Skeletal muscle tissue (tissue), 4 donors: Measurements from ENCODE around the gene GNRHR. TPM values are rescaled to one million over a fixed set of nuclear protein-coding genes. Genes with fewer than 3 reads are reported as not detected.
"Not testable (repeated sequence)": the region's sequence is repeated elsewhere in the genome, so short reads cannot be mapped to it uniquely, and the experiment has no call there.

ENCODE experiments used
- H3K27ac ChIP-seq: one replicate; pipeline ENCODE4 v1.7.0; 2013; ENCODE audit warnings: mild to moderate bottlenecking, low read depth, low read length, inconsistent platforms
- H3K27me3 ChIP-seq, 3 donors: one replicate each; pipeline ENCODE4 v1.7.0; 2013; ENCODE audit warnings: low read length in 3 of 3; ENCODE audit not compliant: control insufficient read depth in 3 of 3, insufficient read depth in 3 of 3
- H3K36me3 ChIP-seq, 3 donors: one replicate each; pipeline ENCODE4 v1.7.0; 2013; ENCODE audit warnings: low read length in 3 of 3; ENCODE audit not compliant: control insufficient read depth in 3 of 3, insufficient read depth in 3 of 3
- H3K4me1 ChIP-seq, 3 donors: one replicate each; pipeline ENCODE4 v1.7.0; 2013; ENCODE audit warnings: low read length in 3 of 3, mild to moderate bottlenecking in 3 of 3; ENCODE audit not compliant: control insufficient read depth in 3 of 3, insufficient read depth in 3 of 3
- H3K4me3 ChIP-seq, 3 donors: one replicate each; pipeline ENCODE4 v1.7.0; 2013; ENCODE audit warnings: low read length in 3 of 3
- H3K9ac ChIP-seq, 3 donors: one replicate each; pipeline ENCODE4 v1.7.0; 2013; ENCODE audit warnings: low read length in 3 of 3, mild to moderate bottlenecking in 3 of 3, moderate library complexity in 2 of 3, low read depth in 1 of 3
- H3K9me3 ChIP-seq, 3 donors: one replicate each; pipeline ENCODE4 v1.7.0; 2013; ENCODE audit warnings: low read length in 3 of 3; ENCODE audit not compliant: control insufficient read depth in 3 of 3
- total RNA-seq: library from RNA; depleted of rRNA; stranded (reverse); fragments of >200 nt; gene quantifications from one replicate; pipeline ENCODE4 v1.2.3, GENCODE V29; 2014
- donor health status: Osteomylitis.

GNRHR gene
- total RNA-seq, 1 donor from 2014 or later, result not detected

DNA sequence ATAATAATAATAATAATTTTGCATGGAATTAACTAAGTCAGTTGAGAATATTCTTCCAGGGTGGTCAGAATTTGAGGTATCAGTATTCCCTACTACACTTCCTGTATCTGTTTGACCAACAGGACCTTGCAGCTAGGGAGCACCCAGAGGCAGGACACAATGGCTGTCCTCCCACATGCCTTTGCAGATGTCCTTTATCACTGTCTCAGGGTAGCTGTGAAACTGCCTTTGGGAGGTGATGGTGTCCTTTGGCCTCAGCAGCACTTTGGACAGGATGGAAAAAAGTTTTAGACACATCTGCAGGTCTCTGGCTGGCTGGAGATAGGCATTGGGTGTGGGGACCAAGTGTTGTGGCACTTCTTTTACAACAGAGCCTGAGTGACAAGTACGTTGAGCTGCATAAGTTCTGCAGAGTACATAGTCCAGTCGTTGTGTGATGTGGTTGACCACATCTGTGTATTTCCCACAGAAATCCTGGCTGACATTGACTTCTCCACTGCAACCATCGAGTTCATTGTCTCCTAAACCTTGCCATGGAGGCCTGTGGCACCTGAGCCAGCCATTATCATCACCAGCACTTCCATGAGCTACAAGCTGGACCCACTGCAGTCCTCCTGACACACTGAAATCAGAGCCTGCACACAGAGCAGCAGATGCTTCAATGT, 34.1 kb downstream of the GNRHR start:
- Histone ChIP-seq H3K9me3 (no peaks in the 10 kb centered on the region), H3K4me3 (no peak overlapping the region), H3K27me3 (no peaks in the 10 kb centered on the region), H3K9ac (no peak overlapping the region), H3K27ac (no peak overlapping the region), H3K4me1 (no peaks in the 10 kb centered on the region), H3K36me3 (peaks cover 0 to 11% (median 5%) of the 10 kb centered on the region in 3 donors)

DNA sequence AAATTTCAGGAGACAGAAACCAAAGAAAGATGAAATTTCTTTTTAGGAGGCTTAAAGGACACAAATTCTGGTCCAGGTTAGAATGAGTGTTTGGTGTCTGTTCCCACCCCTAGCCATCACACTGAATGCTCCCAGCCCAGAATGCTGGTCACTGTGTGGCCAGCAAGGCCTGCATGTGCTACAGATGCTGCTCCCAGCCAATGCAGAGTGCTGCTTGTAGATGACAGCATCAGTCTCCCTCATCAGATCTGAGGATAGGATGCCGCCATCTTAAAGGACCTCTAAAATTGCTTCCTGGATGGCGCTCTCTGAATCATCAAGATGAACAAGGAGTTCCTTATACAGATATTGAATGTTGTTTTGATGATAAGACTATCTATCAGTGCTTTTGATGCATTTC, 35.3 kb downstream of the GNRHR start:
- Histone ChIP-seq H3K27ac (no peak overlapping the region), H3K4me3 (no peak overlapping the region), H3K9me3 (no peaks in the 10 kb centered on the region), H3K27me3 (no peaks in the 10 kb centered on the region), H3K36me3 (peaks cover 0 to 11% (median 5%) of the 10 kb centered on the region in 3 donors), H3K4me1 (no peaks in the 10 kb centered on the region), H3K9ac (no peak overlapping the region)

DNA sequence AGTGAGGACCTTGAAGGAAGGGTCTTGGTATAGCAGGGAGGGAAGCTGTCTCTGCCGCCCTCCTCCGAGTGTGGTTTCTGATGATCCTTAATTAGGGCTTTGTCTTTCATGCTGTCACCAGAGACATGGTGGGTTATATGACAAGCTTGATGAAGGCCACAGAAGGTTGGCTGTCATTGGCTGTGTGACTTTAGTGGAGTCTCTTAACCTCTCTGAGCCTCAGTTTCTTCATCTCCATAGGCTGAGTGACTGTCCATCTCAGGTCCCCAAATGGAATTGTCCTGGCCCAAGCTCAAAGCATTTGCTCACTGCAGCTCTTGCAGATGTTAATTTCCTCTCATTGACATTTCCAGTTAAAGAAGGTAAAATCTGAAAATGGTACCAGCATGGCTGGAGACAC, 36.6 kb downstream of the GNRHR start:
- H3K27ac ChIP-seq, result no peak overlapping the region
- no peaks in the 10 kb centered on the region for H3K27me3 ChIP-seq
- H3K36me3 ChIP-seq, result peaks cover 0 to 11% (median 5%) of the 10 kb centered on the region in 3 donors
- H3K9me3 ChIP-seq, result no peaks in the 10 kb centered on the region
- no peak overlapping the region for H3K9ac ChIP-seq
- no peaks in the 10 kb centered on the region for H3K4me1 ChIP-seq
- H3K4me3 ChIP-seq, result no peak overlapping the region

DNA sequence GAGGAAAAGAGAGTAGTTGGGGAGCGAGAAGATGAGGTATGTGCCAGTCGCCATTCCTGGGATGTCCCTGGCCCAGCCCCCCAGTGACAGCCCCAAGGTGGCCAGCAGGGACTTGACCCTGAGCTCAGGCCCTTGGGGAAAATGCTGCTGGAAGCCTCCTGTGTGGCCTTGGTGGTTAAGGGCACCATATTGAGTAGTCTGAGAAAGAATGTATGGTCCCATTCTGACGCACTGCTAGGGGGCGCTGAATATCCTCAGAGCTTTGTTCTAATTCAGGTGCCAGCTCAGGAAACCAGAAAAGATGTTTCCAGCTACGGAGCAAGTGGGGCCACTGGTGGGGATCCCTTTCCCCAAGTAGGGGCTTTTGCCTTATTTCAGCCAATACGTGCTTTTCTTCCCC, 39.2 kb downstream of the GNRHR start:
- Histone ChIP-seq H3K27me3 (no peaks in the 10 kb centered on the region), H3K4me1 (no peaks in the 10 kb centered on the region), H3K9ac (no peak overlapping the region), H3K4me3 (no peak overlapping the region), H3K27ac (no peak overlapping the region), H3K36me3 (peaks cover 0 to 3% (median 0%) of the 10 kb centered on the region in 3 donors), H3K9me3 (no peaks in the 10 kb centered on the region)

DNA sequence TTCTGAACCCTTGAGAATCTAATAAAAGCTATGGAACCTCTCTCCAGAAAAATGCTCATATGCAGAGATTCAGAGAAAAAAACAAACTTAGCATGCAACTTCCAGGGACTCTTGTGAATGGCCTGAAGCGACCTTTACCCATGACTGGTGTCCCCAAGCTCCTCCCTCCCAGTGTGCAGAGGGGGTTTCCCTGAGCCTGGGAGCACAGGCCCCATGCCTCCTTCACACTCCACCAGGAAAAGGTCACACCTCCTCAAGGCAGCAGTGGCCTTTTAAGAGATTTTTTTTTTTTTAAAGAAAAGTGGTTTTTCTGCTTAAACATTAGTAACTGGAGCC, 40.0 kb downstream of the GNRHR start:
- H3K4me1 ChIP-seq, result no peaks in the 10 kb centered on the region
- H3K27ac ChIP-seq, result no peak overlapping the region
- H3K27me3 ChIP-seq, result no peaks in the 10 kb centered on the region
- no peak overlapping the region for H3K4me3 ChIP-seq
- H3K9me3 ChIP-seq, result no peaks in the 10 kb centered on the region
- H3K9ac ChIP-seq, result no peak overlapping the region
- peaks cover 0 to 3% (median 0%) of the 10 kb centered on the region in 3 donors for H3K36me3 ChIP-seq

DNA sequence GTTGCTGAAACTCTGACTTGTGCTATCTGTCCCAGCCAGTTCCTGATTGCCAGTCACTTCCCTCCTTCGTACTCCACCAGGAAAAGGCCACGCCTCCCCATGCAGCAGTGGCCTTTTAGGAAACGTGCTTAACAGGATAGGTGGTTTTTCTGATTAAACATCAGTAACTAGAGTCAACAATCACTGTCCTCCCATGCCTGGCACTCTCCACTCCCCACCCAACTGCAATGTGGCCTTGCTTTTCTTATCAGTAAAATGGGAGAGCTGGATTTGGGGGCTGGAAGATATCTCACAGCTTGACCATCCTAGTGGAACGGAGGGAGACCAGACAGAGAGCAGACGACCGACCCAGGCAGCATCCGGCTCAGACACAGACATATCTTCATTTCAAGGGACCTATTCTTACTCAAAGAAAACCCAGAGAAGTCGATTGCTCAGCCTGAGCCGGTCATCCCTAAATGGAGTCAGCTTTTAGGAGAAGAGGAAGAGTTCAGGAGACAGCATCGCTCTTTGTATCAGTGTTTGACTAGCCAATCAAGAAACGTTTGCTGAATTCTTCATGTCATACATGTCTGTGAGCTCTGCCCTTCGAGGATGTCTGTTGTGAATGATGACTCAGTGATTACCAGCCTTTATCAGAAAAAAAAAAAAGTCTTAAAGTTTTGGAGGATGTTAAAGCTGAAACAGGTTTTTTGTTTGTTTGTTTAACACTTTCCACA, 40.5 kb downstream of the GNRHR start:
- no peak overlapping the region for H3K9ac ChIP-seq
- H3K9me3 ChIP-seq, result no peaks in the 10 kb centered on the region
- no peak overlapping the region for H3K27ac ChIP-seq
- peaks cover 0 to 3% (median 0%) of the 10 kb centered on the region in 3 donors for H3K36me3 ChIP-seq
- no peak overlapping the region for H3K4me3 ChIP-seq
- no peaks in the 10 kb centered on the region for H3K4me1 ChIP-seq
- no peaks in the 10 kb centered on the region for H3K27me3 ChIP-seq

DNA sequence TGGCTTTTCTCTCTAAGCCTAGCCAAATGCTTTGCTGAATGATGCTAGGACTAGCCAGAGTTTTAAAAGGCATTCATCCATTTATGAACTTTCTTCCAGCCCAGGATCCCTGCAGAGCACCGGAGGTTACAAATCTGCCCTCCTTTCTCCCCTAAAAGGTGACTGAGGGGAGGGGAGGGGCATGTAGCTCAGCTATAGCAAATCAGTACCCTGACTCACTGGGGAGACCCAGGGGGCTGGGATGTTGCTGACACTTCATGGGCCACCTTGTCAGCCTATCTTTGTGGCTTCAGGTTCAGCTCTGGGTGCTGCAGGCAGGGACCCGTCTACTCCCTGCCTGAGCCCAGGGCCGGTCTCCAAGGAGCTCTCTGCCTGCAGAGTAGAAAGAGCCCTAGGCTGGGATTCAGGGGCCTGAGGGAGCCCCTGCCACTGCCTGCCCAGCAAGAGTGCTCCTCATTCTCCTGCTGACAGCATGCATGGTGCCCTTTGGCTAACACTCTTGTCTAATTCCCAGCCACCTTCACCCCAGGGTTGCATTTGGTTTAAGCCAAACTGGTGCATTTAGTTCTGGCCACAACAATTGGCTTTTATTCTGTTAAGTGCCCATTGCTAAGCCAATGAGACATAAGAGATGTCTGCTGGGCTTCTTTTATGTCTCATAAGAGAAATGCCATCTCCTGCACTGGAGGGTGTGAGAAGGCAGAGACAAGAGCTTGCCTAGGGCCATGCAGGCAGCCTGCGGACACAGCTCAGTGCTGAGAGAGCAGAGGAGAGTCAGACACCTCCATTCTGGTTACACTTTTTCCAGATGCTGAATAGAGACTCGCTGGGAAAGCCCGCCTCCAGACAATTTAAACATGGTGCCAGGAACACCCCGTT, 41.3 kb downstream of the GNRHR start:
- Histone ChIP-seq H3K4me1 (no peaks in the 10 kb centered on the region), H3K9me3 (no peaks in the 10 kb centered on the region), H3K27ac (no peak overlapping the region), H3K36me3 (peaks cover 0 to 3% (median 0%) of the 10 kb centered on the region in 3 donors), H3K9ac (no peak overlapping the region), H3K4me3 (no peak overlapping the region), H3K27me3 (no peaks in the 10 kb centered on the region)

DNA sequence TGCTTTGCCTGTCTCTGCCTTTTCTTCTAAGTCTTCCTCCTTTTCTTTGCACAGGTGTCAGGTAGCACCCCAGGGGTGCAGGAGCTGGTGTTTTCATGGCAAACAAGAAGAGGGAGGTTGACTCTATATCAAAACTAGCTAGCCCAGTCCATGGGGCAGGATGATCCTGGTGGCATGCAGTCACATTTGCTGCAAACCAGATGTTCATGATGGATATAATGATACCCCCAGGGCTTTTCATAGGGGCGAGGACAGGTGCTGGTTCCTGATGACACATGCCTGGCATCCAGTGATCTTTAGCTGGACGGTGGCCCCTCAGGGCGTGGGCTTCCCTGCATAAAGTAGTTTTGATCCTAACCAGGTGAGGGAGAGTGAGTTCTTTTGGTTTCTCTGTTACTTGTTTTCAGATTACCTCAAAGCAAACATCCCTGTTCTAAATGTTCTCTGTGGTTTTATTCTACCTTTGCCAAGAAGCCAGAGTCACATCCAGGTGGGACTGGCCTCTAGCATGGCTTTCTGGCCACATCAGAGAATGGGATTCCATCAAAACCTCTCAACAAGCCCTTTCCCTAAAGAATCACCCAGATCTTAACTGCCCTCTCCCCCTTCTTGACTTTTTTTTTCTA, 42.1 kb downstream of the GNRHR start:
- H3K27ac ChIP-seq, result no peak overlapping the region
- no peak overlapping the region for H3K4me3 ChIP-seq
- H3K27me3 ChIP-seq, result no peaks in the 10 kb centered on the region
- H3K9ac ChIP-seq, result no peak overlapping the region
- H3K4me1 ChIP-seq, result no peaks in the 10 kb centered on the region
- peaks cover 0 to 2% (median 0%) of the 10 kb centered on the region in 3 donors for H3K36me3 ChIP-seq
- no peaks in the 10 kb centered on the region for H3K9me3 ChIP-seq

DNA sequence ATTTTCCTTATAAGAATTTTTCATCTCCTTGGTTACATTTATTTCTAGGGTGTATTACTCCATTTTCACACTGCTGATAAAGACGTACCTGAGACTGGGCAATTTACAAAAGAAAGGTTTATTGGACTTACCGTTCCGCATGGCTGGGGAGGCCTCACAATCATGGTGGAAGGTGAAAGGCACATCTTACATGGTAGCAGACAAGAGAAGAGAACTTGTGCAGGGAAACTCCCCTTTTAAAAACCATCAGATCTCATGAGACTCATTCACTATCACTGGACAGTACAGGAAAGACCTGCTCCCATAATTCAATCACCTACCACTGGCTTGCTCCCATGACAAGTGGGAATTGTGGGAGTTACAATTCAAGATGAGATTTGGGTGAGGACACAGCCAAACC, 47.5 kb downstream of the GNRHR start:
- not testable (repeated sequence) for H3K4me3 ChIP-seq, H3K27ac ChIP-seq, H3K27me3 ChIP-seq, H3K4me1 ChIP-seq, H3K9me3 ChIP-seq, H3K36me3 ChIP-seq, H3K9ac ChIP-seq
